HL-60 (cell line): ENCODE data around the gene NNMT.

Experiments used
- GABPA ChIP-seq: IDR thresholded peaks from 2 replicates; pipeline ENCODE4 v1.6.1; 2012; ENCODE audit warnings: low read depth
- POLR2AphosphoS5 ChIP-seq: IDR thresholded peaks from 2 replicates; pipeline ENCODE4 v1.6.1; 2012; ENCODE audit warnings: low read depth
- TF ChIP-seq, protein P1 (sequence below): IDR thresholded peaks from one replicate; pipeline ENCODE4 v1.5.1; 2011; ENCODE audit warnings: low read length, control low read depth, inconsistent platforms; ENCODE audit not compliant: insufficient read depth

DNA sequence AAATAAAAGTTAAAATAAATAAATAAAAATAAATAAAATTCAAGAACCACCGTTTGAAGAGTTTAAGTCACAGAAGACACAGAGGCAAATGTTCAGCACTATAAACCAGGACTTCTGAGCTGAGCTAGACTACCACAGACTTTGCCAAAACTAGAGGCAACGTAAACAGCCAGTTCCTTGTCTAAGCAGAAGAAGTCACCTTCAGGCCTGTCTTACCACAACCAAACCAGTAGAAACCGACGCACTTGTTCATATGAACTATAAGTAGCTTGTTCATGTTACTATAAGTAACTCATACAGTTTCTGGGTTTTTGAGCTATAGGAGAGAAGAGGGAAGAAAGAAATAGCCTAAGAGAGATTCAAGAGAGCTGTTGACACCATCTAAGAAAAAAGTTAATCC lies 48.3 kb downstream of the NNMT start:
- TF ChIP-seq, protein P1, sequence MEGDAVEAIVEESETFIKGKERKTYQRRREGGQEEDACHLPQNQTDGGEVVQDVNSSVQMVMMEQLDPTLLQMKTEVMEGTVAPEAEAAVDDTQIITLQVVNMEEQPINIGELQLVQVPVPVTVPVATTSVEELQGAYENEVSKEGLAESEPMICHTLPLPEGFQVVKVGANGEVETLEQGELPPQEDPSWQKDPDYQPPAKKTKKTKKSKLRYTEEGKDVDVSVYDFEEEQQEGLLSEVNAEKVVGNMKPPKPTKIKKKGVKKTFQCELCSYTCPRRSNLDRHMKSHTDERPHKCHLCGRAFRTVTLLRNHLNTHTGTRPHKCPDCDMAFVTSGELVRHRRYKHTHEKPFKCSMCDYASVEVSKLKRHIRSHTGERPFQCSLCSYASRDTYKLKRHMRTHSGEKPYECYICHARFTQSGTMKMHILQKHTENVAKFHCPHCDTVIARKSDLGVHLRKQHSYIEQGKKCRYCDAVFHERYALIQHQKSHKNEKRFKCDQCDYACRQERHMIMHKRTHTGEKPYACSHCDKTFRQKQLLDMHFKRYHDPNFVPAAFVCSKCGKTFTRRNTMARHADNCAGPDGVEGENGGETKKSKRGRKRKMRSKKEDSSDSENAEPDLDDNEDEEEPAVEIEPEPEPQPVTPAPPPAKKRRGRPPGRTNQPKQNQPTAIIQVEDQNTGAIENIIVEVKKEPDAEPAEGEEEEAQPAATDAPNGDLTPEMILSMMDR, result no peak
- TF ChIP-seq POLR2AphosphoS5, result no peak
- TF ChIP-seq GABPA, result no peak
